ENCODE data around the gene ARHGAP32. TPM values are rescaled to one million over a fixed set of nuclear protein-coding genes. Genes with fewer than 3 reads are reported as not detected.
"Not testable (repeated sequence)": the region's sequence is repeated elsewhere in the genome, so short reads cannot be mapped to it uniquely, and the experiment has no call there.

The ARHGAP32 gene
- total RNA-seq, 1 donor from 2014 or later: 42.3 TPM

DNA sequence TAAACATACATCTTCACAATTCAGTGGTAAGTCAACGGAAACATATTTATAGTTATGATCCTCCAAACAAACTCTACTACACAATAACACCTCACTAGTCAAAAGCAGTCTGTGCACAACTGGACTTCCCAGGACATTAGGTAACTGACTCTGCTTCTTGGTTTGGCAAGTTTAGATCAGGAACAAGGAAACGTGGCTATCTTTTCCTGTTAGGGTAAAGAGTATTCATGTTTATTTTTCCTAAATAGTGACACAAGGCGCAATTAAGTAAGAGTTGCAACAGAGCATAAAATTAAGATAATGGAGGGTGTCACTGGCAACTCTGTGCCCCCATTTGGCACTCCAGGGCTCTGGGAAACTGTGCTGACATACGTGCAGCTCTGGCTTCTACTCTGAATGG lies 179.2 kb downstream of the ARHGAP32 start:
- DNase-seq (ENCODE audit: low spot score, unreplicated experiment): no peak
- TF ChIP-seq, protein P1, sequence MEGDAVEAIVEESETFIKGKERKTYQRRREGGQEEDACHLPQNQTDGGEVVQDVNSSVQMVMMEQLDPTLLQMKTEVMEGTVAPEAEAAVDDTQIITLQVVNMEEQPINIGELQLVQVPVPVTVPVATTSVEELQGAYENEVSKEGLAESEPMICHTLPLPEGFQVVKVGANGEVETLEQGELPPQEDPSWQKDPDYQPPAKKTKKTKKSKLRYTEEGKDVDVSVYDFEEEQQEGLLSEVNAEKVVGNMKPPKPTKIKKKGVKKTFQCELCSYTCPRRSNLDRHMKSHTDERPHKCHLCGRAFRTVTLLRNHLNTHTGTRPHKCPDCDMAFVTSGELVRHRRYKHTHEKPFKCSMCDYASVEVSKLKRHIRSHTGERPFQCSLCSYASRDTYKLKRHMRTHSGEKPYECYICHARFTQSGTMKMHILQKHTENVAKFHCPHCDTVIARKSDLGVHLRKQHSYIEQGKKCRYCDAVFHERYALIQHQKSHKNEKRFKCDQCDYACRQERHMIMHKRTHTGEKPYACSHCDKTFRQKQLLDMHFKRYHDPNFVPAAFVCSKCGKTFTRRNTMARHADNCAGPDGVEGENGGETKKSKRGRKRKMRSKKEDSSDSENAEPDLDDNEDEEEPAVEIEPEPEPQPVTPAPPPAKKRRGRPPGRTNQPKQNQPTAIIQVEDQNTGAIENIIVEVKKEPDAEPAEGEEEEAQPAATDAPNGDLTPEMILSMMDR (IDR thresholded peaks at IDR 0.05; ENCODE audit: unreplicated experiment): no peak
- Mint-ChIP-seq H3K4me1 (ENCODE audit: low read depth) (no peaks in the 10 kb centered on the region), H3K27ac (no peak overlapping the region), H3K36me3 (ENCODE audit: insufficient read depth) (peaks cover 8% of the 10 kb centered on the region), H3K27me3 (no peaks in the 10 kb centered on the region), H3K9me3 (ENCODE audit: low read depth) (peaks cover 3% of the 10 kb centered on the region), H3K4me3 (ENCODE audit: low read depth) (no peak overlapping the region)

DNA sequence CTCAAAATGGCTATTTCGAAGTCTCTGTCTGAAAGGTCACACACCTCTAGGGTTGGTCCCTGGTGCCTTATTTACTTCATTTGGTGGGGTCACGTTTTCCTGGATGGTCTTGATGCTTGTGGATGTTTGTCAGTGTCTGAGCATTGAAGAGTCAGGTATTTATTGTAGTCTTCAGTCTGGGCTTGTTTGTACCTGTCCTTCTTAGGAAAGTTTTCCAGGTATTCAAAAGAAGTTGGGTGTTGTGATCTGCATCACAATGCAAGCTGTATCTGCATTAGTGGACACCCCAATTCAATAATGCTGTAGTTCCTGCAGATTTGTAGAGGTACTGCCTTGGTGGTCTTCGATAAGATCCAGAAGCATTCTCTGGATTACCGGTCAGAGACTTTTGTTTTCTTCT lies 186.0 kb downstream of the ARHGAP32 start:
- no peak for DNase-seq (ENCODE audit: low spot score, unreplicated experiment)
- no peak overlapping the region for H3K27ac Mint-ChIP-seq
- peaks cover 44% of the 10 kb centered on the region for H3K9me3 Mint-ChIP-seq (ENCODE audit: low read depth)
- TF ChIP-seq, protein P1 (IDR thresholded peaks at IDR 0.05; ENCODE audit: unreplicated experiment): no peak
- no peak overlapping the region for H3K4me3 Mint-ChIP-seq (ENCODE audit: low read depth)
- no peaks in the 10 kb centered on the region for H3K4me1 Mint-ChIP-seq (ENCODE audit: low read depth)
- peaks cover 30% of the 10 kb centered on the region for H3K36me3 Mint-ChIP-seq (ENCODE audit: insufficient read depth)
- H3K27me3 Mint-ChIP-seq: no peaks in the 10 kb centered on the region

DNA sequence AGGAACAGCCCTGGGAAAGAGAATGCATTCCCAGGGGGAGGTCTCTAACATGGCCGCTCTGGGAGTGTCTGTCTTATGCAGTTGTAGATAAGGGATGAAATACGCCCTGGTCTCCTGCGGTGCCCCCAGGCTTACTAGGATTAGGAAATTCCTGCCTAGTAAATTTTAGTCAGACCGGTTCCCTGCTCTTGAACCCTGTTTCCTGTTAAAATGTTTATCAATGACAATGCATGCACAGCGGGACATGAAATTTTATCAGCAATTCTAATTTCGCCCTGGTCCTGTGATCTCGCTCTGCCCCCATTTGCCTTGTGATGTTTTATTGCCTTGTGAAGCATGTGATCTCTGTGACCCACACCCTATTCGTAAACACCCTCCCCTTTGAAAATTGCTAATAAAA lies 193.0 kb downstream of the ARHGAP32 start:
- H3K4me1 Mint-ChIP-seq (ENCODE audit: low read depth); H3K27me3 Mint-ChIP-seq; DNase-seq (ENCODE audit: low spot score, unreplicated experiment); H3K4me3 Mint-ChIP-seq (ENCODE audit: low read depth); H3K27ac Mint-ChIP-seq: not testable (repeated sequence)
- H3K36me3 Mint-ChIP-seq (ENCODE audit: insufficient read depth): peaks cover 32% of the 10 kb centered on the region
- peaks cover 37% of the 10 kb centered on the region for H3K9me3 Mint-ChIP-seq (ENCODE audit: low read depth)

DNA sequence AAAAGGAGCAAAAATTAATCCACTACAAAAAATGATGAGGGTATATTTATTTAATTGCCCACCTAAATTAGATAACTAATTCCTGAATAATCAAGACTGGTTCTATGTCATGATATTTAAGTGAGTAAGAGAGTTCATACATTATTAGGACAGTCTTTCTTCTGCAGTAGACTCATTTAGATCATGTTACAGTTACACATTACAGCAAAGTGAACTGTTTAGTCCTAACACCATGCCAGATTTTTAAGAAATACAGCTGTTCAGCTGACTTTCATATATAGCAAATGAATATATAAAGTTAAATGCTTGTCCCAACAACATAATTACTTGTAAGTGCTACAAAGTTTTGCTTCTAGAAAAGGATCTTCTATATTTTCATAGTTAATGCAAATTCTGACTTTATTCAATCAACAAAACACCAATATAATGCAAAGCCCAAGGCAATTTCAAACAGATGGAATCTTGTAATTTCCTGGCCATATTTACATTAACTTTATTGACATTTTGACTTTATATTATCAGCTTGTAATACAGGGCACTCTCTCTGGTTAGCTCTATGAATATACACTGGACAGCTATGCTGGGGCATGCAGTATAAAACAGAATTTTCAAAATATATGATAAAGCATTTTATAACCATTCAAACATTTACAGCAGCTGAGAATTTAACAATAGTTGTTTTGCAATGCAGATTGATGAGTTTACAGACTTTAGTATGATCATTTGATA lies 203.7 kb downstream of the ARHGAP32 start:
- no peak overlapping the region for H3K27ac Mint-ChIP-seq
- no peak overlapping the region for H3K4me3 Mint-ChIP-seq (ENCODE audit: low read depth)
- no peak for DNase-seq (ENCODE audit: low spot score, unreplicated experiment)
- TF ChIP-seq, protein P1 (IDR thresholded peaks at IDR 0.05; ENCODE audit: unreplicated experiment): no peak
- H3K4me1 Mint-ChIP-seq (ENCODE audit: low read depth): no peaks in the 10 kb centered on the region
- peaks cover 12% of the 10 kb centered on the region for H3K36me3 Mint-ChIP-seq (ENCODE audit: insufficient read depth)
- peaks cover 3% of the 10 kb centered on the region for H3K9me3 Mint-ChIP-seq (ENCODE audit: low read depth)
- no peaks in the 10 kb centered on the region for H3K27me3 Mint-ChIP-seq

DNA sequence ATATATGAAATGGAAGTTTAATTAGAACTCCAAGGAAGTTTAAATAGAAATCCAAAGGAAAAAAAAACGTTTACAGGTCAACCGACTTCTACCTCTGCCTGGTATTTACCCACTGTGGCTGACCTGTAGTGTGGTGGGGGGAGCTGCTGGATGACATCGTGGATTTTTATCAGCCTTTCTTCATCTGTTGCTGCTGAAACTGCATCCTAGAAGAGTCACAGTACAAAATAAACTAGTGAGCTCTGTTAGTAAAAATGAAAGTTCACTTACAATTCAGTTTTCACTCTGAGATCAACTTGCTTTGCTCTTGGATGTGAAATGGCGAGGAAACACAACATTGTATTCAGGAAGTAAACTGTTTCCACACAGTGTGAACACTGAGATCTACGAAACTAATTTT lies 206.2 kb downstream of the ARHGAP32 start:
- H3K9me3 Mint-ChIP-seq (ENCODE audit: low read depth): peaks cover 3% of the 10 kb centered on the region
- no peaks in the 10 kb centered on the region for H3K4me1 Mint-ChIP-seq (ENCODE audit: low read depth)
- no peak overlapping the region for H3K27ac Mint-ChIP-seq
- H3K4me3 Mint-ChIP-seq (ENCODE audit: low read depth): no peak overlapping the region
- TF ChIP-seq, protein P1 (IDR thresholded peaks at IDR 0.05; ENCODE audit: unreplicated experiment): no peak
- no peaks in the 10 kb centered on the region for H3K27me3 Mint-ChIP-seq
- DNase-seq (ENCODE audit: low spot score, unreplicated experiment): no peak
- peaks cover 12% of the 10 kb centered on the region for H3K36me3 Mint-ChIP-seq (ENCODE audit: insufficient read depth)

DNA sequence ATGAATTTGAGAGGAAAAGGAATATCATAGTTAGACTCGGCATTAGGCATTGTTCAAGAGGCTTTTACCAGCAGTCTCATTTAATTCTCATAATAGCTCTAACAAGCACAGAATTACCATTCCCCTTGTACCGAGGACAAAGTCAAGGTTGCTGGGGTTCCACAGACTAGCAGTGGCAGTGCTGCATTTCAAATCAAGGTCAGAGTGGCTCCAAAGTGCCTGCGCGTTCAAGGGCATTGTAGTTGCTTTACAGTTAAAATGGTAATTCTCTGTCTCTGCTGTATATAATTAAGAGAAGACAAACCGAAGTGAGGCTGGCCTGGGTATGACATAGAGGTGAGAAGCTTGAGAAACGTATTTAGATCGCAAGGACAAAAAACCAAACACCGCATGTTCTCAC lies 209.1 kb downstream of the ARHGAP32 start:
- H3K9me3 Mint-ChIP-seq (ENCODE audit: low read depth): no peaks in the 10 kb centered on the region
- peaks cover 13% of the 10 kb centered on the region for H3K36me3 Mint-ChIP-seq (ENCODE audit: insufficient read depth)
- H3K27ac Mint-ChIP-seq: peak overlapping the region; percentile 15
- TF ChIP-seq, protein P1 (IDR thresholded peaks at IDR 0.05; ENCODE audit: unreplicated experiment): no peak
- no peak for DNase-seq (ENCODE audit: low spot score, unreplicated experiment)
- H3K4me1 Mint-ChIP-seq (ENCODE audit: low read depth): no peaks in the 10 kb centered on the region
- no peaks in the 10 kb centered on the region for H3K27me3 Mint-ChIP-seq
- no peak overlapping the region for H3K4me3 Mint-ChIP-seq (ENCODE audit: low read depth)
